DND-41 (cell line): ENCODE data around the gene LDLRAD2.

Experiments
- ATAC-seq: fragments of 200-7000 bp; cut with Tn5 transposase; 3 replicates; pipeline ENCODE4 v1.9.1; 2021; ENCODE audit warnings: low read depth; ENCODE audit not compliant: insufficient read depth
- DNase-seq: peaks from one replicate; pipeline ENCODE4 v3.0.0-alpha.2; 2020
- H2AFZ ChIP-seq: 2 replicates; pipeline ENCODE4 v1.6.0; 2012; ENCODE audit warnings: low read depth, low read length
- H3K27ac ChIP-seq: 2 replicates; pipeline ENCODE4 v1.5.1; 2012; ENCODE audit warnings: low read length, inconsistent platforms
- H3K27me3 ChIP-seq: fragments of 200-600 bp; sonication (generic); 2 replicates; pipeline ENCODE4 v1.6.0; 2012; ENCODE audit warnings: low read length, mild to moderate bottlenecking, inconsistent platforms; ENCODE audit not compliant: insufficient read depth, poor library complexity
- H3K36me3 ChIP-seq: 2 replicates; pipeline ENCODE4 v1.5.1; 2012; ENCODE audit warnings: low read length, inconsistent platforms; ENCODE audit not compliant: insufficient read depth
- H3K4me1 ChIP-seq: 2 replicates; pipeline ENCODE4 v1.5.1; 2012; ENCODE audit warnings: mild to moderate bottlenecking, low read length; ENCODE audit not compliant: insufficient read depth
- H3K4me2 ChIP-seq: 2 replicates; pipeline ENCODE4 v1.6.0; 2012; ENCODE audit warnings: mild to moderate bottlenecking, moderate library complexity, low read length, inconsistent platforms; ENCODE audit not compliant: insufficient read depth
- H3K4me3 ChIP-seq, 2 experiments: fragments of 200-600 bp in 1 of 2; shearing (Covaris generic) in 1 of 2; 2 replicates each; pipeline ENCODE4 v1.5.1; 2012 to 2016; ENCODE audit warnings: inconsistent platforms in 2 of 2, low read length in 2 of 2, mild to moderate bottlenecking in 2 of 2, low read depth in 1 of 2, moderate library complexity in 1 of 2
- H3K79me2 ChIP-seq: 2 replicates; pipeline ENCODE4 v1.6.0; 2012; ENCODE audit warnings: low read length, inconsistent platforms; ENCODE audit not compliant: insufficient read depth
- H3K9ac ChIP-seq: 2 replicates; pipeline ENCODE4 v1.6.0; 2012; ENCODE audit warnings: low read depth, mild to moderate bottlenecking, inconsistent platforms, low read length, moderate library complexity
- H3K9me3 ChIP-seq: 2 replicates; pipeline ENCODE4 v1.5.1; 2012; ENCODE audit warnings: low read length, moderate library complexity, mild to moderate bottlenecking, inconsistent platforms; ENCODE audit not compliant: insufficient read depth, severe bottlenecking
- H4K20me1 ChIP-seq: 2 replicates; pipeline ENCODE4 v1.6.0; 2012; ENCODE audit warnings: low read length; ENCODE audit not compliant: insufficient read depth
- CTCF ChIP-seq: IDR thresholded peaks from 2 replicates; pipeline ENCODE4 v1.5.1; 2012; ENCODE audit warnings: borderline replicate concordance, low read length, moderate library complexity, mild to moderate bottlenecking; ENCODE audit not compliant: poor library complexity, severe bottlenecking; ENCODE audit errors: extremely low read depth
- EZH2 ChIP-seq: IDR thresholded peaks from 3 replicates; pipeline ENCODE4 v1.6.1; 2012; ENCODE audit warnings: borderline replicate concordance, low read depth, mild to moderate bottlenecking, moderate library complexity, low read length, inconsistent platforms; ENCODE audit not compliant: severe bottlenecking

Gene LDLRAD2

GRCh38 chr1:21804536-21804935 lies 7.5 kb upstream of the LDLRAD2 start:
- no peaks in the 10 kb centered on the region for H3K79me2 ChIP-seq
- no peak overlapping the region for H3K27ac ChIP-seq
- DNase-seq, result no peak
- no peaks in the 10 kb centered on the region for H4K20me1 ChIP-seq
- no peak overlapping the region for H3K9ac ChIP-seq
- H3K4me2 ChIP-seq, result no peak overlapping the region
- no peaks in the 10 kb centered on the region for H3K36me3 ChIP-seq
- no peaks in the 10 kb centered on the region for H3K4me1 ChIP-seq
- H3K9me3 ChIP-seq, result no peaks in the 10 kb centered on the region
- no peaks in the 10 kb centered on the region for H3K27me3 ChIP-seq
- no peak for ATAC-seq
- no peak overlapping the region for H3K4me3 ChIP-seq
- TF ChIP-seq CTCF (no peak), EZH2 (no peak)
- no peak overlapping the region for H2AFZ ChIP-seq

- Histone ChIP-seq H3K9me3 (no peaks in the 10 kb centered on the region), H2AFZ (no peak overlapping the region), H3K27ac (no peak overlapping the region), H3K36me3 (no peaks in the 10 kb centered on the region), H3K9ac (no peak overlapping the region), H3K4me3 (no peak overlapping the region), H3K4me2 (no peak overlapping the region), H3K27me3 (no peaks in the 10 kb centered on the region), H4K20me1 (peaks cover 3% of the 10 kb centered on the region; the same call in 1 of the 2 replicates), H3K79me2 (no peaks in the 10 kb centered on the region), H3K4me1 (0 out of 2 replicates have a peak, but pooled peaks cover 3% of the 10 kb centered on the region)
- no peak for TF ChIP-seq CTCF
- TF ChIP-seq EZH2, result no peak
- no peak for DNase-seq
- no peak for ATAC-seq
Measured at GRCh38 chr1:21813542-21813941, 1.5 kb downstream of the LDLRAD2 start.

GRCh38 chr1:21814241-21814918 lies 2.3 kb downstream of the LDLRAD2 start:
- H3K4me2 ChIP-seq, result no peak overlapping the region
- H3K27ac ChIP-seq, result no peak overlapping the region
- TF ChIP-seq CTCF, result no peak
- no peak for TF ChIP-seq EZH2
- no peaks in the 10 kb centered on the region for H3K36me3 ChIP-seq
- 0 out of 2 replicates have a peak, but pooled peaks cover 4% of the 10 kb centered on the region for H3K4me1 ChIP-seq
- no peak overlapping the region for H2AFZ ChIP-seq
- no peaks in the 10 kb centered on the region for H3K79me2 ChIP-seq
- H3K27me3 ChIP-seq, result no peaks in the 10 kb centered on the region
- H3K9ac ChIP-seq, result no peak overlapping the region
- no peak overlapping the region for H3K4me3 ChIP-seq
- ATAC-seq (no peak), DNase-seq (no peak)
- no peaks in the 10 kb centered on the region for H3K9me3 ChIP-seq
- peaks cover 3% of the 10 kb centered on the region; the same call in 1 of the 2 replicates for H4K20me1 ChIP-seq
